Colonic mucosa (tissue), 4 donors: ENCODE results near the gene TTC39A. TPM values are rescaled to one million over a fixed set of nuclear protein-coding genes. Genes with fewer than 3 reads are reported as not detected.
A peak's percentile ranks its signal among the peaks of the same experiment; 100 is the strongest.

Experiments used
- DNase-seq: peaks from one replicate; pipeline ENCODE4 v3.0.0-alpha.2; 2020
- H3K27ac ChIP-seq: fragments of 200-600 bp; one replicate; pipeline ENCODE4 v1.8.0; 2021
- H3K27me3 ChIP-seq: fragments of 200-600 bp; one replicate; pipeline ENCODE4 v1.8.0; 2021
- H3K36me3 ChIP-seq: fragments of 200-600 bp; one replicate; pipeline ENCODE4 v1.8.0; 2021
- H3K4me1 ChIP-seq: fragments of 200-600 bp; one replicate; pipeline ENCODE4 v1.8.0; 2021; ENCODE audit warnings: mild to moderate bottlenecking
- H3K4me3 ChIP-seq: fragments of 200-600 bp; one replicate; pipeline ENCODE4 v1.8.0; 2021
- H3K9ac ChIP-seq, 2 donors: one replicate each; pipeline ENCODE4 v1.7.0; 2013; ENCODE audit warnings: control low read depth in 2 of 2, low read depth in 2 of 2, low read length in 2 of 2
- H3K9me3 ChIP-seq: fragments of 200-600 bp; one replicate; pipeline ENCODE4 v1.8.0; 2021
- CTCF ChIP-seq: fragments of 200-600 bp; IDR thresholded peaks from one replicate; pipeline ENCODE4 v1.8.0; 2022; ENCODE audit warnings: antibody characterized with exemption, mild to moderate bottlenecking
- intact Hi-C: fragments of 100-400 bp; cut with DNase I; formaldehyde crosslinking; loops from one replicate; pipeline ENCODE4 v1.14.1; 2022
- total RNA-seq, 2 donors: library from RNA; stranded (reverse); fragmentation: NEBNext Ultra II Directional in 1 of 2; extraction: Animal tissue kit (Norgen Biotek cat#: 25700) in 1 of 2; gene quantifications; one replicate each; pipeline ENCODE4 v1.2.1, GENCODE V29; 2021
- donor health status: healthy.
- donor health status: DM: no; HTN: no; CAD: no.
- donor health status: DM: no; HTN: no; CAD: no.

TTC39A gene
- total RNA-seq, 2 donors from 2014 or later: 95.2 to 148 TPM

- H3K9me3 ChIP-seq: no peaks in the 10 kb centered on the region
- no peaks in the 10 kb centered on the region for H3K27me3 ChIP-seq
- no peak overlapping the region for H3K4me3 ChIP-seq
- DNase-seq: no peak
- no peak for TF ChIP-seq CTCF
- intact Hi-C loops: no loop called here
- no peaks in the 10 kb centered on the region for H3K36me3 ChIP-seq
- peaks cover 24% of the 10 kb centered on the region for H3K4me1 ChIP-seq
- H3K27ac ChIP-seq: no peak overlapping the region
- H3K9ac ChIP-seq: no peak overlapping the region
Measured at GRCh38 chr1:51317798-51318197, 12.6 kb downstream of the TTC39A start.

- H3K4me1 ChIP-seq: peaks cover 23% of the 10 kb centered on the region
Measured at GRCh38 chr1:51316846-51317120, 13.6 kb downstream of the TTC39A start.

GRCh38 chr1:51316113-51316845, 14.1 kb downstream of the TTC39A start:
- Histone ChIP-seq H3K4me1 (peaks cover 18% of the 10 kb centered on the region), H3K27me3 (no peaks in the 10 kb centered on the region), H3K36me3 (no peaks in the 10 kb centered on the region), H3K4me3 (no peak overlapping the region), H3K27ac (no peak overlapping the region), H3K9ac (peak overlapping the region in 1 of 2 donors; percentile 15), H3K9me3 (no peaks in the 10 kb centered on the region)
- intact Hi-C loops: no loop called here
- no peak for TF ChIP-seq CTCF
- no peak for DNase-seq

More at GRCh38 chr1:51316846-51317120, 13.6 kb downstream of the TTC39A start:
- Histone ChIP-seq H3K27me3 (no peaks in the 10 kb centered on the region), H3K9me3 (no peaks in the 10 kb centered on the region), H3K27ac (no peak overlapping the region), H3K9ac (peak overlapping the region in 1 of 2 donors; percentile 15), H3K36me3 (no peaks in the 10 kb centered on the region), H3K4me3 (no peak overlapping the region)
- no peak for DNase-seq
- no peak for TF ChIP-seq CTCF
- intact Hi-C loops: no loop called here

GRCh38 chr1:51314974-51315373, 15.4 kb downstream of the TTC39A start:
- Histone ChIP-seq H3K27ac (peak overlapping the region; percentile 85), H3K27me3 (no peaks in the 10 kb centered on the region), H3K9me3 (no peaks in the 10 kb centered on the region), H3K9ac (peak overlapping the region in 1 of 2 donors; percentile 89), H3K36me3 (no peaks in the 10 kb centered on the region), H3K4me3 (no peak overlapping the region), H3K4me1 (peaks cover 17% of the 10 kb centered on the region)
- intact Hi-C loops: no loop called here
- TF ChIP-seq CTCF: no peak
- peak; percentile 71 for DNase-seq

GRCh38 chr1:51313961-51314777, 16.2 kb downstream of the TTC39A start:
- Histone ChIP-seq H3K9me3 (no peaks in the 10 kb centered on the region), H3K4me3 (no peak overlapping the region), H3K4me1 (peaks cover 17% of the 10 kb centered on the region), H3K9ac (peak overlapping the region in 1 of 2 donors; percentile 89), H3K27ac (peak overlapping the region; percentile 85), H3K27me3 (no peaks in the 10 kb centered on the region), H3K36me3 (no peaks in the 10 kb centered on the region)
- intact Hi-C loops: no loop called here
- DNase-seq: peak; percentile 57
- TF ChIP-seq CTCF: no peak
